Measurements from ENCODE around the gene PSD4. TPM values are rescaled to one million over a fixed set of nuclear protein-coding genes. Genes with fewer than 3 reads are reported as not detected.

PSD4 gene
- total and polyA plus RNA-seq, 12 donors, result 19.2 to 164 (median 70.5) TPM

DNA sequence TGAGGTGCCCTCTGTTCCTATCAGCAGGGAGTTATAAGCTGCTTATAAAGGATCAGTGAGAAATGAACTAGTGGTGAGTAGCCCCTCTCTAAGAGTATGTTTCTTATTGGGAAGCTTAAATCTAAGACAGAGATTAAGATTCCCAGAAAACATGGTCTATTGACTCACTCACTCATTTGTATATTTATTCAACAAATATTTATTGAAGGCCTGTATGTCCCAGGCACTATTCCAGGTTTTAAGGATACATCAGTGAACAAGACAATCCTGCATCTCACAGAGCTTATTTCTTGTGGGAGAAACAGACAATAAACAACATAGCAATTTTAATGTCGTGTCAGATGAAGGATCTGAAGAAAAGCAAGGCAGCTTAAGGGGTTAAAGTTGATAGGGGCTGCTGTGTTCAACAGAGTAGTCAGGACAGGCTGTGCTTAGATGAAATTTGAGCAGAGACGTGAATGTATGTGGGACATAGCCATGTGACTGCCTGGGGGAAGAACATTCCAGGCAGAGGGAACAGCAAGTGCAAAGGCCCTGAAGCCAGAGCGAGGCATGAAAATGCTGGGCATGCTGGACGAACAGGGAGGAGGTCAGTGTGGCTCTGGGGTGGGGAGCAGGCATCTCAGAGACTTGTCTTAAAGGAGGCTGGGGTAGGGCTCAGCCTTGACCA, 14.8 kb upstream of the PSD4 start:
- no peaks in the 10 kb centered on the region for H3K27me3 ChIP-seq
- peaks cover 8 to 11% of the 10 kb centered on the region in 2 donors for H3K4me1 ChIP-seq (replicated peaks in 1 of 2)
- H3K9me3 ChIP-seq (replicated peaks in 1 of 3), result no peaks in the 10 kb centered on the region
- TF ChIP-seq CTCF (IDR thresholded peaks at IDR 0.05) (no peak), POLR2A (IDR thresholded peaks at IDR 0.05) (no peak)
- WGBS, 4 donors, result 75 to 77% (median 76%) methylated on average over 4 of the region's 4 CpGs
- intact Hi-C loops (cut with DNase I), result no loop called here
- H3K36me3 ChIP-seq (replicated peaks in 1 of 2), result no peaks in the 10 kb centered on the region
- H3K27ac ChIP-seq, result peak overlapping the region in 4 of 5 donors; percentile 14 to 94 (median 90)
- H3K4me3 ChIP-seq, result no peak overlapping the region
- peak in 1 of 7 donors; percentile 35 for DNase-seq

DNA sequence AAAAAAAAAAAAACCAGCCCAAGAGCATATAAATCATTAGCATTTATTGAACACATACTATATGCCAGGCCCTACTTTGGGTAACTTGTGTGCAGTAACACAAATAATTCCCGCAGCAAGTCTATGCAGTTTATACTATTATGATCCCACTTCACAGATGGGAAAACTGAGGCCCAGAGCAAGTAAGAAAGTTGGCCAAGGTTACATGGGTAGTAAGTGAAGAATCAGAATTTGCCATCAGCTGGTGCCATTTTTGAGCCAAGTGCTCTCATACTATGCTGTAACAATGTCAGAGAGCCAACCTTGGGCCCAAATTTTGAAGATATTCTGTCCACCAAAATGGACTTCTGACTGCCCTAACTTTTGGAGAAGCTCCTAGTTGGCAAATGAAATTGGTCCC, 13.5 kb upstream of the PSD4 start:
- Histone ChIP-seq H3K27me3 (no peaks in the 10 kb centered on the region), H3K27ac (peak overlapping the region in 1 of 5 donors; percentile 26), H3K9me3 (replicated peaks in 1 of 3) (no peaks in the 10 kb centered on the region), H3K4me1 (replicated peaks in 1 of 2) (peaks cover 11 to 13% of the 10 kb centered on the region in 2 donors), H3K4me3 (no peak overlapping the region), H3K36me3 (replicated peaks in 1 of 2) (no peaks in the 10 kb centered on the region)
- 93 to 100% (median 97%) methylated on average over 1 of the region's 1 CpG for WGBS, 4 donors
- TF ChIP-seq POLR2A (IDR thresholded peaks at IDR 0.05) (no peak), CTCF (IDR thresholded peaks at IDR 0.05) (no peak)
- no peak for DNase-seq
- intact Hi-C loops (cut with DNase I), result no loop called here

GRCh38 chr2:113160962-113161361, 12.8 kb upstream of the PSD4 start:
- intact Hi-C loops (cut with DNase I), result no loop called here

GRCh38 chr2:113162173-113162572, 11.6 kb upstream of the PSD4 start:
- Histone ChIP-seq H3K4me3 (no peak overlapping the region), H3K9me3 (replicated peaks in 1 of 3) (no peaks in the 10 kb centered on the region), H3K27ac (peak overlapping the region in 2 of 5 donors; percentile 26 to 30), H3K4me1 (replicated peaks in 1 of 2) (peaks cover 23 to 28% of the 10 kb centered on the region in 2 donors), H3K36me3 (replicated peaks in 1 of 2) (no peaks in the 10 kb centered on the region), H3K27me3 (no peaks in the 10 kb centered on the region)
- WGBS, 4 donors, result 78 to 84% (median 81%) methylated on average over 5 to 10 of the region's 10 CpGs
- peak in 1 of 7 donors; percentile 38 for DNase-seq
- intact Hi-C loops (cut with DNase I), result no loop called here
- no peak for TF ChIP-seq POLR2A (IDR thresholded peaks at IDR 0.05)
- no peak for TF ChIP-seq CTCF (IDR thresholded peaks at IDR 0.05)

More at GRCh38 chr2:113160962-113161361, 12.8 kb upstream of the PSD4 start:
- H3K4me3 ChIP-seq, result no peak overlapping the region
- H3K27ac ChIP-seq, result peak overlapping the region in 1 of 5 donors; percentile 1
- peak in 1 of 7 donors; percentile 30 for DNase-seq
- H3K9me3 ChIP-seq (replicated peaks in 1 of 3), result no peaks in the 10 kb centered on the region
- no peaks in the 10 kb centered on the region for H3K36me3 ChIP-seq (replicated peaks in 1 of 2)
- TF ChIP-seq POLR2A (IDR thresholded peaks at IDR 0.05), result no peak
- no peak for TF ChIP-seq CTCF (IDR thresholded peaks at IDR 0.05)
- 90 to 93% (median 92%) methylated on average over 5 of the region's 5 CpGs for WGBS, 4 donors
- H3K27me3 ChIP-seq, result no peaks in the 10 kb centered on the region
- H3K4me1 ChIP-seq (replicated peaks in 1 of 2), result peaks cover 14 to 20% of the 10 kb centered on the region in 2 donors

Measured in adrenal gland (tissue), 12 donors.